GM10266 (cell line): Measurements from ENCODE around the gene E2F4.

ENCODE experiments used
- DNase-seq: peaks from one replicate; pipeline ENCODE4 v3.0.0; 2012; ENCODE audit errors: extremely low spot score
- CTCF ChIP-seq: IDR thresholded peaks from 2 replicates; pipeline ENCODE4 v1.5.1; 2012; ENCODE audit warnings: mild to moderate bottlenecking, low read depth; ENCODE audit not compliant: control insufficient read depth, insufficient read depth; ENCODE audit errors: missing control alignments

E2F4 gene

DNA sequence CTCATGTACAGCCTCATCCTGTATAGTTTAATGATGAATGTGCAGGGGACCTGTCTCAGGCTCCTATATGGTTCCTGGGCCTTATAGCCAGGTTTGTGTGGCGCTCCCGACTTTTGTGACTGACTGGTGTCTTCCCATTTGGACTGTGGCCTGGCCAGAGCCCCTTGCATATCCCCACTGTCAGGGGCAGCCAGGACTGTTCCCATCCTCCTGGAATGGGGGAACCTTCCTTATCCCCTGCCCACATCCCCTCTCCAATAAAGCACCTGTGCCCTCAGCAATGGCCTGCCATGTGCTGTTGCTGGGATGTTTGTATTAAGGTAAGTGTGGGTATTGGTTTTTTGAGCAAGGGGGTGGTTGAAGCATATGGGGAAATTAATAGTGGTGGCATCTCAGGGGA, 43.7 kb upstream of the E2F4 start:
- DNase-seq: no peak
- no peak for TF ChIP-seq CTCF

DNA sequence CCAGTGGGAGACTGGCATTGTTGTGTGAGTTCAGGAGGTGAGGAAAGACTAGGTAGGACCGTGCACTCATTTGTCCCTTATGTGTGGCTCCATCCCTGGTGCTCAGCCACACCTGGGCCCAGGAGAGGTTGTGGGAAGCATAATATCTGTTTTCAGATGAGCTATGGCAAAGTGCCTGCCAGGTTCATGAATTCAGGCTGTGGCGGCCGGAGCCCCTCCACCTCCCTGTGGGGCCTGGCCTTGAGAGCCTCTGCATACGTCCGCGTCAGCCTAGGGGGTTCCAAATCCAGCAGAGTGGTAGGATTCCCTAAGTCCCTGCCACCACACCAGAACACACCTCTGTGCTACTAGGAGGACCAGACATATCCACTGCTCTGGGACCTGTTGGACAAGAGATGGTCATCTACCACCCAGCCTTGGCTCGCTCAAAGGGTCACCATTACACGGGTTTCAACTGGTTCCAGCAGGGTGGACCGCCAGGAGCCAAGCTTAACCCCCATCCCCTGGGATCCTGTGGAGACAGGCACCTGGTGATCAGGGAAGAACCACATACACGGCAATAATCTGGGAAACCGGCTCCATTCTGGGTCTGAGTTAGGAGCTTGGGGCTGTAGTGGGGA, 43.2 kb upstream of the E2F4 start:
- DNase-seq: no peak
- TF ChIP-seq CTCF: no peak

DNA sequence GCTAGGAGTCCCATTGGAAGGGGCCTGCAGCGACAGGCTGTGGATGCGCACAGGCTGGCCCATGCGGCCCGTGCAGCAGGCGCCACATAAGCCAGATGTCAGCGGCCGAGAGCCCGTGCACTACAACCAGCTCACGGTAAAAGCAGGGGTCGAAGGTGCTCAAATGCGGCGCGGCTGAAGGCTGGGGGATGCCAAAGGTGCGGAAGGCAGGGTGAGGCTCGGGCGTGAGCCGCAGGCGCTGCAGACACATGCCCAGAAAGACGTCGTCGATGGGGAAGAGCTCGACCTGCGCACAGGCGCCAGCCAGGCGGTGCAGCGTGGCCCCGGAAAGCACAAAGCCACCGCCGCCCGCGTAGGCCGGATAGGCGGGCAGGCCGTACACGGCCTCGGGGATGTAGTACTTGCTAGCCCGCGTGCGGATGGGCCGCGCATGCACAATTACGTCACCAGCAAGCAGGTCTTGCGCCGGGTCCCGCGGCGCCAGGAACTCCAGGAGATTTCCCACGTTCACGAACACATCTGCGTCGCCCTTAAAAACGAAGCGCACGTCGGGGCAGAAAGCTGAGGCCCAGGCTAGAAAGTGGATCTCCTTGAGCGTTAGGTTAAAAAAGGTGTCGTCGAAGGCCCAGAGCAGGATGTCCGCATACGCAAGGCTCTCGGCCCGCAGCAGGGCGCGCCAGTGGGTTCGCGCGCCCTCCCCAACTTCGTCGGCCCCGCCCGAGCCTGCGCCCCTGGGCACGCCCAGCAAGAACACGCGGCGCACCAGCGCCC, 42.5 kb upstream of the E2F4 start:
- DNase-seq: no peak
- no peak for TF ChIP-seq CTCF

GRCh38 chr16:67150047-67150832, 41.7 kb upstream of the E2F4 start:
- peak; percentile 89 for DNase-seq

DNA sequence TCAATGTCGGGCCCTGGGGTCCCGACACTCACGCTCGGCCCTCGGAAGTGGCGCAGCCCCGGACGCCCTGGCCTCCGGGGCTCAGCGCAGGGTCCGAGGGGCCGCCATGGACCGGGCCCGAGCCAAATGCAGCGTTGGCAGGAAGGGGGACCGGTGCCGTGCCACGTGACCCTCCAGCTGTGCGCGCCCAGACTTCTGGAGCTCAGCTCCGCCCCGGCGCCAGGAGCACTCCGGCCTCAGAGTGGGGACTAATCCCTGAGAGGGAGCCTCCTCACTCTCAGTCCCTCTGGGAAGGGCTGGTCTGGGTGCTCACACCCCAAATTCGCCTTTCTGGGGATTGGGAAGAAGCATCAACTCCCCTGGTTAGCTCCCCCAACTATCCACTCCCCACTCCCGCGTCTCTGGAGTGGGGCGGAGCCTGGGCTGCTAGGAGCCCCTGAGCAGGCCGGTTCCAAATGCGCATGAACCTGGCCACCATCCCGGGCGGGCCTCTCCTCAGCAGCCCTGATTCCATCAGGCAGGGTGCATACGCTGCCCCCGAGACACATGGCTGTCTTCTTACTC, 41.0 kb upstream of the E2F4 start, which contains the start of gene B3GNT9:
B3GNT9 (minus strand) TSS at position 166 of the 564 bp plus-strand sequence. CDS start 513 bp downstream, outside the sequence.
- DNase-seq: peak; percentile 86
- TF ChIP-seq CTCF: no peak

More at GRCh38 chr16:67150047-67150832, 41.7 kb upstream of the E2F4 start:
- TF ChIP-seq CTCF: peak; percentile 27

DNA sequence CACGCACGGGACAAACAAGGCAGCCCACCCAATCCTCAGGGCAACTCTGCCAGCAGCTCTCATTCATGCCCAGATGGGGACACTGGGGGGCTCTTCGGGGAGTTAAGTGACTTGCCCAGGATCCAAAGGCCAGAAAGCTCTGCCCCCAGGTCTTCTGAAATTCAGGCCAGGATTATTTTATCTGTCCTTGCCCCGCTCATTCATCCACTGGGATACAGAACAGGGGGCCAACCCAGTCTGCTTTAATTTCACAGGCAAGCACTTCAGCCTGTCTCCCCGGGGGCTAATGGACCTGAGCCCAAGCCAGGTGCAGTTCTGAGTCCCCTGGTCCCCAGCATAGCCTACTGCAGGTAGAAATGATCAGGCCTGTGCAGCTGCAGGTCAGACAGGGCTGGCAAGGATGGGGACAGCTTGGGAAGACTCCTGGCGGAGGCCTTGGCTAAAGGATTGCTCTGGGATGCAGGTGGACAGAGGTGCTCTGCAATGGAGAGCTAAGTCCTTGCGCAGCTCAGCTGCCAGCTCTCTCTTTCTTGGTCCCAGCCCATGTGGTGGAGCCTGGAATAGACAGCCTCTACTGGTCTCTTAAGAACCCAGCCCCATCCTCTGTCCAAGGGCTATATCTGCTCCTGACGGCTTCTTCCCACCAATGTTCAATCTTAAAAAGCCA, 40.4 kb upstream of the E2F4 start:
- TF ChIP-seq CTCF: no peak
- peak; percentile 35 for DNase-seq
